ES-I3 (cell line): ENCODE data around the gene GNB1L.

ENCODE experiments used
- H3K36me3 ChIP-seq: 2 replicates; pipeline ENCODE4 v1.6.1; 2013; ENCODE audit warnings: mild to moderate bottlenecking, low read length, control low read depth, moderate library complexity; ENCODE audit not compliant: insufficient read depth
- H3K4me1 ChIP-seq: 2 replicates; pipeline ENCODE4 v1.6.1; 2013; ENCODE audit warnings: mild to moderate bottlenecking, control low read depth, low read length; ENCODE audit not compliant: insufficient read depth
- H3K9ac ChIP-seq: 2 replicates; pipeline ENCODE4 v1.6.1; 2013; ENCODE audit warnings: low read depth, mild to moderate bottlenecking, low read length, moderate library complexity
- H3K9me3 ChIP-seq: 2 replicates; pipeline ENCODE4 v1.6.1; 2013; ENCODE audit warnings: mild to moderate bottlenecking, low read length, moderate library complexity; ENCODE audit not compliant: control insufficient read depth, insufficient read depth

Gene GNB1L

DNA sequence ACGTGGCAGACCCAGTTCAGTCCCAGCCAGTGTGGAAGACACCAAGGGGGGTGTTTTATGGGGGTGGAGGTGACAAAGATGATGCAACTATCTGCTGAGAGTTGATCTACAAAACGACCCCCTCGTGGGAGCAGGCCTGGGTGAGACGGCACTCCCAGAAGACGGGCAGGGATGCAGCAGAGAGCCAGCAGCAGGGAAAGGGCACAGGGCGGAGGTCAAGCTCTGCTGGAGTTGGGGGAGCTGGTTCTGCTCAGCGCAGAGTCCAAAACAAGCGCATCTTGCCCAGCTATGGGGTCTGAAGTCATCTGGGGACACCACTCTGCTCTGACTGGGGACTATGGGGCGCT lies 3.9 kb downstream of the GNB1L start:
- Histone ChIP-seq H3K9ac (no peak overlapping the region), H3K36me3 (peaks cover 9% of the 10 kb centered on the region; the same call in 1 of the 2 replicates), H3K4me1 (peaks cover 3% of the 10 kb centered on the region; the same call in 1 of the 2 replicates), H3K9me3 (peaks cover 4% of the 10 kb centered on the region)

DNA sequence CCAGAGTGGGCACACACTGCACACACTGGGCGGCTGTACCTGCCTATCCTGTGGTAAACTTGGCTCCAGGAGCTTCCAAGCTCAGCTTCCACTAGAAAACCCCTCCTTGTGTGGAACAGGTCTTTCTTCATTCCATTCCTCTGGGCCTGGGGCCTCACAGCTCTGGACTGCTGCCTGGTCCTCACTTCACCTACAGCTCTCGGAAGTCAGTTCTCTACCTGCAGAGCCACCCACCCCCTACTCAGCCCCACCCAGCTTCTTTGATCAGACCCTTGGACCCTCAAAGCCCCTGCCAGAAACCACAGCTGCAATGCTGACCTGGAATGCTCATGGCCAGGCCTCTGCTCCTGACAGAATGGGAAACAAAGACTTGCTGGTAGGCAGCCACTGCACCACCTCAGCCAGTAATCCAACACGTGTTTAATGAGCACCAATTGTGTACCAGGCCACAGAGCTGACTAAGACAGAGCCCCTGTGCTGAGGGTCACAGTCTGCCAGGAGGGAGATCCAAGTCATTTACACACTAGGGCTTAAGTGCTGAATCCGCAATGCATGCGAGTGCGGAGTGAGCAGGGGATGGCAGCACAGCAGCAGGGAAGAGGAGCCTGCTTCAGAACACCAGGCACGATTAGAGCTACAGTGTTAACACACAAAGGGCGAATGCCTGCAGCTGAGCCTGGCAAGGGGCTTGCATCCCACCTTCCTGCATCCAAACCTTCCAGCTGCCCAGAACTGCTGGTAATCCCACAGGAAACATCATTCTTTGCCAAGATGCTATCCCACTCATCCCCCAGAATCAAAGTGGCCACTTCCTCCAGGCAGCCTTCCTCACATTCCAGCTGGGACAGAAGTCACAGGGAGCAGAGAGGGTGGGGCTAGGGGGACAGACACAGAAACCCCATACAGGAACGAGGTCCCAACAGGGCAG lies 4.6 kb downstream of the GNB1L start:
- Histone ChIP-seq H3K9ac (no peak overlapping the region), H3K36me3 (peaks cover 9% of the 10 kb centered on the region; the same call in 1 of the 2 replicates), H3K4me1 (peaks cover 3% of the 10 kb centered on the region; the same call in 1 of the 2 replicates), H3K9me3 (peaks cover 4% of the 10 kb centered on the region)

DNA sequence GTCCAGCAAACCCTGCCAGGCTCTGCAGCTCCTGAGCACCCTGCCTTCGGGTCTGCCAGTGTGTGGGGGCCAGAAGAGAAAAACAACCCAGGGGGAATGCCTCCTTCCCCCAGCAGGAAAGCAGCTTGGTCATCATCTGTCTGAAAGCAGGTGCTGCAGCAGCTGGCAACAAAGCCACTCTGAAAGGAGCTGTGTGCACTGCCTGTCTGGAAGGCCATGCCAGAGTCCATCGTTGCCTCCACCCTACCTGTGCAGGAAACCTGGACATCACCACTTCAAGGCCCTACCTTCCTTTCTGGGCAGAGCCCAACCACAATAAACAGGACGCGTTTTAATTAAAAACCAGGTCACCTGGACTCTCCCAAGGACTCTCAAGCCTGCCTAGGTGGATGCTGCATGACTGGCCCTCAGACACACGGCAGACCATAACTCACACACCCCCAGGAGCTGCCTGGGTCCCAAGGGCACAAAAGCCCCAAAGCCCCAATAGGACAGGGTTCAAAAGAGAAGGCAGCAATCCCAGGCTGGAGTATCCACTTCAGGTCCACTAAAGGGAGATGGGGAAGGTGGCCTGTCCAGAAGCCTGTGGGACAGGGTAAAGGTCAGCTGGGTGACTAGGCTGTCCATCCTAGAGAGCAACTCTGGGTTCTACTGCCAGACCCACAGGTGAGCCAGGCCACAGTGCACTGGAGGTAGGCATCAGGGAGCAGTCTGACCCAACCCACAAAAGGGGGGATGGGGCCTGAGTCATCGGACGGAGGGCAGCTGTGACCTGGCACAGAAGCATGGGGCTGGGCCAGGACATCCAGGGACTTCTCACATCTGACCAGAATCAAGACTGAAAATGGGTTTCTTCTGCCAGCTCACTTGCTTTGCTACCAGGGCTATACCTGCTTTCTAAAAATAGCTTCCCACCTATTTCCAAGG lies 6.1 kb downstream of the GNB1L start:
- no peak overlapping the region for H3K9ac ChIP-seq
- peaks cover 9% of the 10 kb centered on the region; the same call in 1 of the 2 replicates for H3K36me3 ChIP-seq
- peaks cover 3% of the 10 kb centered on the region; the same call in 1 of the 2 replicates for H3K4me1 ChIP-seq

DNA sequence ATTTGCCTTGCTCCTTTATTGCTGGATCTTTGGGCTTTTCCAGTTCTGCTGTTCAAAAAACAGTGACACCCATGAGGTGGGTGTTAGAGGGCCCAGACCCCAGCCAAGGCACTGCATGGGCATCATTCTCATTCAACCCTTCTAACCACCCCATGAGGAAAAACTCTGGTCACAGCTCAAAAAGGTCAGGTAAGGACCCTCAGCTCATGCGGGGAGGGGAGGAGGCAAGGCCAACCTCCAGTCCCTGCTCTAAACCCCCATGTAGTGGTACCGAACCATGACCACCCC lies 7.4 kb downstream of the GNB1L start:
- Histone ChIP-seq H3K36me3 (peaks cover 8% of the 10 kb centered on the region; the same call in 1 of the 2 replicates), H3K4me1 (peaks cover 3% of the 10 kb centered on the region; the same call in 1 of the 2 replicates), H3K9ac (no peak overlapping the region), H3K9me3 (peaks cover 4% of the 10 kb centered on the region)

More for the DNA sequence above, 6.1 kb downstream of the GNB1L start:
- peaks cover 4% of the 10 kb centered on the region for H3K9me3 ChIP-seq

DNA sequence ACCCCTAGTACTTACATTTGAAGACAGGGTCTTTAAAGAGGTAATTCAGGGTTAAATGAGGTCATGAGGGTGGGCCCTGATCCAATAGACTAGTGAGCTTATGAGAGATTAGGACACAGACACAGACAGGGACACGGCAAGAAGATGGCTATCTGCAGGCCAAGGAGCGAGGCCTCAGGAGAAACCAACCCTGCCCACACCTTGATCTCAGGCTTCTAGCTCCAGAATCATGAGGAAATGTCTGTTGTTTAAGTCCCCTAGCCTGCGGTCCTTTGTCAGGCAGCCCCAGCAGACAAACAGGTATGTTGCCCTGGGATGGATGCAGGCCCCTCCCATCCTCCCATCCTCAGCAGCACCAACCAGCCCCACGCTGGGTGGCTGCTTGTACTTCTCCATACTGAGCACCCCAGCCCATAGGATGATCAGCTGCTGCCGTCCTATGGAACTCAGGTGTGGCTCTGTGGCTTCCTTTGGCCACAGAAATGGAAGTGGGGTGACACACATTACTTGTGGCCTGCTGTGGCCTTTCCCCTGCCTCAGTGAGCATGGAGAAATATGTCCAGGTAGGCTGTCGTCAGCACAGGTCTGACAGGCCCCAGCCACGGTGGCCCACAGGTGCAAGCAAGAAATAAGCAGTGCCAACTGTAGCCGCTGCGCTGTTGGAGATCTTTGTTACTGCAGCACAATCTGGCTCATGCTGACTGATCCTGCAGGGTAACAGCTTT lies 7.9 kb downstream of the GNB1L start:
- Histone ChIP-seq H3K9me3 (peaks cover 4% of the 10 kb centered on the region), H3K36me3 (0 out of 2 replicates have a peak, but pooled peaks cover 5% of the 10 kb centered on the region), H3K4me1 (peaks cover 3% of the 10 kb centered on the region; the same call in 1 of the 2 replicates), H3K9ac (no peak overlapping the region)

DNA sequence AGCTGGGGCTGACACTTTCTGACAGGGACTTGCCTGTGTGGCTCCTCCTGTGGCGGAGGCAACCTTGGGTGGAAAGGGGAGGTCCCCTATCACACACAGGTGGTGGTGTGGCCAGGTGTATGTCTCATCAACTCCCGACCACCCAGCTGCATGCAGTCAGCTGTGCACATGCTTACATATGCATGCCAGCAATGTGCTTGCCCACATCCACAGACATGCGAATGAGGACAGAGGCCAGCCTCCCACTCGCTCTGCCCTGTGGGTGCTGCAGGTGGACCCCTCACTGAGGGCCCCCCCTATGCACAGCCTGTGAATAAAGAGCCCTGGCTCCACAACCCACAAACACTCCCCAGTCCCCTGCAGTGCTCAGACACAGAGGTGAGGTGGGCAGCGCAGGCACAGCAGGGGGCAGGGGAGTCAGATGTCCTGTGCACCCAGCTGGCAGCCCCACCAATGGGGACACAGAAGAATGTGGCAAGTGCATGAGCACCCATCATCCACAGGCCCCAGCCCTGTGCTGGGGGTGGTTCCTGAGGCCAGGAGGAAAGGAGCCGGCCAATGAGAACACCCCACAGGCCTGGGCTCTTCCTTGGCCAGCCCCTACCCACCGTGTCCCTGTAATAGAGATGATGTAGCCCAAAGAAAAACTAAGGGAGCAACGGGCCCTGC lies 9.5 kb downstream of the GNB1L start:
- Histone ChIP-seq H3K9ac (no peak overlapping the region), H3K4me1 (peaks cover 3% of the 10 kb centered on the region; the same call in 1 of the 2 replicates)

DNA sequence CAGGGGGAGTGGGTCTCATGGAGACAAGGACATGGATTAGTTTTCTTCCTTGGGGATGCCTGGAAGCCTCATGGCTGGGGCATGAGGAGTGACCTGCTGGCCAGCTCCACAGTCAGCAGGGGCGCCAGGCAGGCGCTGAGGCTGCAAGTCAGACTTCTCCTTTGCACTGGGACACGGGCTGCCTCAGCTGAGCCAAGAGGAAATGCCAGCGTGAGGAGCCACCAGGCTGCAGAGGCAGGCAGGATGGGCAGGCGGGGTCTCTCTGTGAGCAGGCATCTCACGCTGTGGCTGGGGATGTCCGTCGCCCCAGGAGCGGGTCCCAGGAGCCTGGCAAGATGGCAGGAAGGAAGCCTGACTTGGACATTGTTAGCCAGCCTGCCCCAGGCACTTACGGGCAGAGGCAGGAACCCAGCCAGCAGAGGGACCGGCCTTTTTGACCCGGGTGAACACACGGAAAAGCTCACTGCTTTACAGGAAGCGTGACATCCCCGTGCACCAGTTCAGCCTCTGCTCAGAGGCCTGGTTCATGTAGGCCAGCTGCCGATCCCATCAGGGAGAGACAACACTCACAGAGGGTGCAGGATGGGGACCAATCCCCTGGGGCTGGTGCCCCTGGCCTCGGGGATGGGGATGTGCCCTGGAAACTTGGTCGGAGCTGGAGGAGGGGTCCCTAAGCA lies 10.2 kb downstream of the GNB1L start:
- Histone ChIP-seq H3K4me1 (peaks cover 3% of the 10 kb centered on the region; the same call in 1 of the 2 replicates), H3K36me3 (no peaks in the 10 kb centered on the region), H3K9ac (no peak overlapping the region), H3K9me3 (peaks cover 4% of the 10 kb centered on the region)

More for the DNA sequence above, 9.5 kb downstream of the GNB1L start:
- Histone ChIP-seq H3K36me3 (no peaks in the 10 kb centered on the region), H3K9me3 (peaks cover 4% of the 10 kb centered on the region)

DNA sequence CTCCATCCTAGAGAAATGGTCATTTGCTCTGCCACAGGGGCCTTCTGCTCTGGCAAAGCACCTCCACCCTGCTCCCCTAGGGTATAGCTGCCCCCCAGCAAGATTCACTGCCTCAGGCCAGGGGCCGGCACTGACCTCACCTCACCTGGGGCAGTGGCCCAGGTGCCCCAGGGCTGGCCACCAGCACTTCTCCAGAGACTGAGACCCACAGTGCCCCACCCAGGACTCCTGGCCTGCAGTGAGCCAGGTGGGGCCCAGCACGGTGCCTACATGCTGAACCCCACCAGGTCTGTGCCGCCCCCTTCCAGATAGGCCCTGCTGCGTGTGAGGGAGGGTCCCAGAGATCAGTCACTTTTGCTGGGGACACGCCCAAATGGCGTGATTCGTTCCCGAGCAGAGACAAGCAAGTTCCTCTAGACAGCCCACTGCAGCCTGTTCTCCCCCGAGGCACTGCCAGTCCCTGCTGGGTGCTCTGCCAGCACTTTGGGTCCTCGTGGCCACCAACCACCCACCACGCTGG lies 10.8 kb downstream of the GNB1L start:
- Histone ChIP-seq H3K9ac (no peak overlapping the region), H3K36me3 (no peaks in the 10 kb centered on the region), H3K9me3 (peaks cover 4% of the 10 kb centered on the region), H3K4me1 (peaks cover 3% of the 10 kb centered on the region; the same call in 1 of the 2 replicates)

DNA sequence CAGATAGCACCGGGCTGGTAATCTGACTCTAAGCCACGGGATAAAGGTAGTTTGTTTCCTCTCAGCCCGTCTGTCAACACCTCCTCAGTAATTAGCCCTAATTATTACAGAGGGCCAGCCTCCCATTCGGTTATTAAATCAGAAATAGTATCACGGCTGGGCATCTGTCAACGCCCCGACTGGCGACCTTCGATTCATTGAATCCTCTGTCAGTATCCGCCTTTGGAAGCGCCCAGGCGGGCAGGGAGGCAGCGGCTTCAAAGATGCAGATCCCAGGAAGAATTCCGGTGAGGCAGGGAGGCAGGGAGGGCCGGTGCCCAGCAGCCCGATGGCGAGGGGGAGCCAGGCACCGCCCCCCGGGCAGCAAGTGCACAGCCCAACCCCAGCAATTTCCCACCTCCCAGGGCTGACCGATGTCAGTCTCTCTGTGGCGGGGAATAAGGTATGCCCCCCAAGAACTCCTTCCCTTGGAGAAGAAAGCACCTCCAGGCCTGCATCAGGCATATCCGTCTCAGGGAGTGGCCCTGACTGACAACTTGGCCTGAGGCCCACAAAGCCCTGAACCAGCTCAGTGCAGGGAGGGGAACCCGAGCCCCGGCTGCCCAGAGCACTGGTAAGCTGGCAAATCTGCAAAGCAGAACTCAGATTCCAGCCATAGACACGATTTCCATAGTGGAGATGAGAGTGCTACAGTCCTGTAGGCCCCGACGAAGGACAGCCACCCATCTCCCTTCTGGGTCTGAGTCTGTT lies 11.4 kb downstream of the GNB1L start:
- no peak overlapping the region for H3K9ac ChIP-seq
- peaks cover 4% of the 10 kb centered on the region for H3K9me3 ChIP-seq
- H3K36me3 ChIP-seq, result no peaks in the 10 kb centered on the region
- no peaks in the 10 kb centered on the region; the same call in 1 of the 2 replicates for H3K4me1 ChIP-seq

DNA sequence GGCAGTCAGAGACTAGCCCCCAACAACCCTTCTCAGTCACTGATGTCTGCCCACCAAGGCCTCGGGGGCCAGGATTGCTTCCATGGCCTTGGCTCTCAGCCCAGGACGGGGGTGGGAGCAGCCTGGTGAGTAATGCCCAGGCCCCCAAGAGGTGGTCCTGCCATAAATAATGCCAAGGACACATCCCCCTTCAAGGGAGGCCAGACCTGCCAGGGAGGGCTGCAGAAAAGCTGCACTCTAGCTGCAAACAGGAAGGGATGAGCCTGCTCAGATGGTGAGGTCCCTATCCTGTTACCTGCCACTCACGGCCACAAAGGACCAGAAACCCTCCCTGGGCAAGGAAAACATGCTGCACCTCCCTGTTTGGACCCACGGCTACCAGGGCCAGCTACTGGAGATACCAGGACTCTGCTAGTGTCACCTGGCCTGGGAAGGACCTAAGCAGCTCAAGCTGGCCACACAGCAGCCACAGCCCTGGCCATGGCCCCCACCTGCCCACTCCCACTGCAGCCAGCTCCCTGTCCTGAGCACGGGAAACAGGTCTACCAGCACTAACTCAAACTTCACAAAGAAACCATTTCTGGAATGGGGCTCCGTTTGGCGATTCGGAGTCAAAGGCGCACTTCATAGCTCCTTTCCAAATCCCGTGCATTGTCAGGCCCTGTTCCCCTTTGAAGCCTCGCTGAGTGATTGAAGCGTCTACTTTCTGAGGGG lies 12.1 kb downstream of the GNB1L start:
- Histone ChIP-seq H3K4me1 (no peaks in the 10 kb centered on the region; the same call in 1 of the 2 replicates), H3K9me3 (peaks cover 4% of the 10 kb centered on the region), H3K36me3 (no peaks in the 10 kb centered on the region), H3K9ac (no peak overlapping the region)

DNA sequence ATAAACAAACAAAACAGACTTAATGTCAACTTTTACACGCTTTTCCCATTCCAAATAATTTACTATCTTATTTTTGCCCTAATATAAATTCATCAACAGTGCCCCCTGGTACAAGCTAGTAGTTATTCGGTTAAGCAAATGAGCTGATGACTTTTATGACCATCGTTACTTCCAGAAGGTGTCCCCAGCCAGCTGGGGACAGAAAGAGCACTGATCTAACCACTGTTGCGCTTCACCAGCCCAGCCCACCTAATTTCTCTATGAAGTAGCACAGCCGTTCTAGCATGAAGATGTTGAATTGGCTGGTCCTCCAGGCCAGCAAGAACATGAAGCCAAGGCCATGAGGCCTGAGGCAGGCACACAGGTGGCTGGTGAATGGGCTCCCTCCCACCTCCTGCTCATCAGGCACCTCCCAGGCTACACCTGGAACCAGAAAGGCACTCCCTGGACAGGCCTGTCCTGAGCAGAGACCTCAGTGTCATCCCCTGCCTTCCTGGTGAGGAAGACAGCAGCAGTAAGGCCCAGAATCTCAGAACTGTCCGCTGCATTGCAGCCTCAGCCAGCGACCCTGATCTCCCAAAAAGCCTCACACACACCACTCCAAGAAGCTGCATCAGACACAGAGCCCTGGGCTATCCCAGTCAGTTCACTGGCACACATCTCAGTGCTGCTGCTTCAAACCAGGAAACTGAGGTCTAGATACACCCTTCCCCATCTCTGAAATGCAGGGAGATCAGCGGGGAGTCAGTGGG lies 12.9 kb downstream of the GNB1L start:
- no peaks in the 10 kb centered on the region for H3K36me3 ChIP-seq
- no peaks in the 10 kb centered on the region; the same call in 1 of the 2 replicates for H3K4me1 ChIP-seq
- H3K9ac ChIP-seq, result no peak overlapping the region
- H3K9me3 ChIP-seq, result no peaks in the 10 kb centered on the region; the same call in 1 of the 2 replicates
